GM18867 (cell line): ENCODE measurements around the gene RAMP1.

Experiments
- ATAC-seq: cut with Tn5 transposase; IDR thresholded peaks from one replicate; pipeline ENCODE4 v1.9.1; 2021; ENCODE audit warnings: mild to moderate bottlenecking, moderate library complexity; ENCODE audit not compliant: unreplicated experiment

RAMP1 gene

DNA sequence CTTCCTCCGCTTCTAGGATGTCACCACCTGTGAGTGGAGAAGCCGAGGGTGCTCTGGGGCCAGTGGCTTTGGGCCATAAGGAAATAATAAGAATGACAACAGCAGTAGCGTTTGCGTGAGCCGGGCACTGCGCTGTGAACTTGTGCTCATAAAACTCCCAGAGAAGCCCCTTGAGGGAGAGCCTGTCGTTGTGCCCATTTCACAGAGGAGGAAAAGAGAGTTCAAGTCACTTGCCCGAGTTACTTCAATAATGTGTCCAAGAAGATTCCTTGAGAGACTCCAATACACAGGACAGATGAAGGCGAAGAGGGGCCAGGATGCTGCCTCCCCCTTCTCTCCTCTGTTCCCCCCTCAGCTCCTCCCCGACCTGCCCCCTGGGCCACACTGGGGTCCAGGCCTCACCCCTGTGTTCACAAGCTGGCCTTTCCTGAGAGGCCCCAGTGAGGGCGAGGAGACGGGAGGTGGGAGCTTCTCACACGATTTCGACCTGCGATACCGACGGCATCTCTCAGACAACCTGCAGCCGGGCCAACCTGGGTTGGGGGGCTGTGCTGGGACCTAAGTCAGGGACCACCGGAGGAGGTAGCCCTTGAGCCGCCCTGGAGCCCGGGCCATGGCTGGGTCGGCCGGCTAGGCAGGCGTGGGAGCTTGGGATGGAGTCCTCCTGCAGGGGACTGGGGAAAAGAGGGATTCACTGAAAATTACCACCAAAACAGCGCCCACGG lies 53.9 kb downstream of the RAMP1 start:
- no peak for ATAC-seq

DNA sequence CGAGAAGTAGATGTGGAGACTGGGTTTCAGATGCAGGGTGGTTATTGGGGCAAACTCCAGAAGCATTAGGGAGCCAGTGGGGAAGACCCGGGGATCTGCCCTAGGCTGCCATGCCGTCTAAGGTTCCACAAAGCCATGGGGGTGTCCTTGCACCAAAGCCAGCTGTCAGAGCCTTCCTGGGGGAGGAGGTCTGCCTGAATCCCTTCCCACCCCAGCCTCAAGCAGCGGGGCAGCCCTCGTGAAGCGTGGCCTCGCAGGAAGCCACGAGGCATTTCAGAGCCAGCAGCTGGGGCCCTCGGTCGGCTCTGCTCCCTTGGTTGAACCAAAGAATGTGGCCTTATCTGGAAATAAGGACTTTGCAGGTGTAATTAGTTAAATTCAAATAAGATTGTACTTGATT lies 56.2 kb downstream of the RAMP1 start:
- no peak for ATAC-seq

DNA sequence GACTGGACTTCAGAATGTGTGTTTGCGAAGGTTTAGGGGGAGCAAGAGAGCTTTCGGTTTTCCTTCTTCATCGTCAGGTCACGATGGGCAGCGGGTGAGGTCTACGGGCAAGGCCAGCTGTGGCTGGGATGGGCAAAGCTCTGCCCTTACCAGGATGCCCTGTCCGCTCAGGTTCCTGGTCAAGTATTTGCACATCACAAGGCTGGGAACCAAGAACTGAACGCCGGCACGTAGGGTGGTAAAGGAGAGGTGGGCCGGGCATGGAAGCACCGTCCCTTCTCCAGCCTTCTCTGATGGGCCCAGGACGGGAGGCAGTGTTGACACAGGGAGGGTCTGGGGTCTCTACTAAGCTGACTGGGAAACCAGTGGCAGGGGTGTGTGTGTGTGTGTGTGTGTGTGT lies 56.9 kb downstream of the RAMP1 start:
- ATAC-seq: no peak

DNA sequence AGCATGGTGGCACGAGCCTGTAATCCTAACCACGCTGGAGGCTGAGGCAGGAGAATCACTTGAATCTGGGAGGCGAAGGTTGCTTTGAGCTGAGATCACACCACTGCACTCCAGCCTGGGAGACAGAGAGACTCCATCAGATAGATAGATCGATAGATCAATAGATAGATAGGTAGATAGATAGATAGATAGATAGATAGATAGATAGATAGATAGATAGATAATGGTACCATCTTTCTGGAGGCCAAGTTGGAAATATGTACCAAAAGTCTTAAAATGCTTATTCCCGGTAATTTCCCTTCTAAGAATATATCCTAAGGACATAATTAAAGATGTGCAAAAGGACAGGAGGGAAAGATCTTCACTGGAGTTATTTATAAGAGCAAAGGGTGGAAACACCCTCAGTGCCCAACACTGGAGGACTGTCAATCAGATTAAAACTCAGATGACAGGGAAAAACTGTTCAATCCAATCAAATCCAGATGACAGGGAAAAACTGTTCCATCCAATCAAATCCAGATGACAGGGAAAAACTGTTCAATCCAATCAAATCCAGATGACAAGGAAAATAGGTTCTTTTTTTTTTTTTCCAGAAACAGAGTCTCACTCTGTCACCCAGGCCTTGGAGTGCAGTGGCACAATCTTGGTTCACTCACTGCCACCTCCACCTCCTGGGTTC lies 58.4 kb downstream of the RAMP1 start:
- ATAC-seq: no peak

DNA sequence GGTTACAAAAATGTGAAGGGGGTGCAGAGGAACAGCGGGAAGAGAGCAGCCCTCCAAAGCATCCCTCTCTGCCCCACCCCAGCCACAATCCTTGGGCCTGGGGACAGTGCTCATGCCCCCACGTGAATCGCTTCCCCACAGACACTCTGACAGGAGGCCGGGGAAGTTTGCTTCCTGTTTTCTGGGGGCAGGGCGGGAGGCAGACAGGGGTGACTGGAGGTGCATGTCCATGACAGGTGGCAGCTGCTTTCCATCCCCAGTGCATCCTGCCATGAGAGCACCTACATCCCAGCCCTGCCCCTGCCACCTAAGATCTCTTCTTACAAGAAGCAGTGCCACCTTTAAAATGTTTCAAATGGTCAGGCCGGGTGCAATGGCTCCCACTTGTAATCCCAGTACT lies 60.2 kb downstream of the RAMP1 start:
- no peak for ATAC-seq

DNA sequence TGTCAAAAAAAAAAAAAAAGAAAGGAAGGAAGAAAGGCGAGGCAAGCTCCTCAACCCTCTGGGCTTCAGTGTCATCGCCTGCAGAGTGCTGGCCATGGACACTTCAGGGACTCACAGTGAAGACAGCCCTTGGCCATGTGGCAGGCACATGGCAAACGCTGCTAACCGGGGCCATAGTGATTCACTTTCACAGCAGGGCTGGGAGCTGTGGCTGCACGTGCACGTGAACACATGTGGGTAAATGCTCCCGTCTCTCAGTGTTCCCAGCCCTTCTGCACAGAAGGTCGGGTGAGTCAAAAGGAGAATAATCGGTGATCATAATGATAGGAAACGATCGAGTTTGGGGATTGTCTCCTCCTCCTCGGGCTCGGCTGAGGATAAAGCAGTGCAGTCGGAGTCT lies 61.2 kb downstream of the RAMP1 start:
- no peak for ATAC-seq

DNA sequence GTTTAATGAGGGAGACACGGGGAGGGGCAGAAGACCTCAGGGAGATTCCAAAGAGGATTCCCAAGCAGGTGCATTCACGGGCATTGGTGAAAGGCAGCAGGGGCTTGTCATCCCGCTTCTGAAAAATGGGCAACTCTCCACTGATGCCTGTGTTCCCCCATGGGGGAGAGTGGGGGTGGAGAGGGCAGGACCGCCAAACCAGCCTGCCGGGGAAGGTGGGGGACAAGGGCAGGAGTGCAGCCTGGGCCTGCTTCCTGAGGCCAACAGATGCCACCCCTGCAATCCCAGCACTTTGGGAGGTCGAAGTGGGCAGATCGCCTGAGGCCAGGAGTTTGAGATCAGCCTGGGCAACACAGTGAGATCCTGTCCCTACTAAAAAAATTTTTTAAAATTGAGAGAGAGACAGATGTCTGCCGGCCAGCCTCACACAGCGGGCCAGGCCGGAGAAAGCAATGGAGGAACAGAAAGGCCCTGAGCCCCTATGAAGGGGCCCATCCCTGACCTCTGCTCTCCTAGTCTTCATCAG lies 62.6 kb downstream of the RAMP1 start:
- no peak for ATAC-seq

DNA sequence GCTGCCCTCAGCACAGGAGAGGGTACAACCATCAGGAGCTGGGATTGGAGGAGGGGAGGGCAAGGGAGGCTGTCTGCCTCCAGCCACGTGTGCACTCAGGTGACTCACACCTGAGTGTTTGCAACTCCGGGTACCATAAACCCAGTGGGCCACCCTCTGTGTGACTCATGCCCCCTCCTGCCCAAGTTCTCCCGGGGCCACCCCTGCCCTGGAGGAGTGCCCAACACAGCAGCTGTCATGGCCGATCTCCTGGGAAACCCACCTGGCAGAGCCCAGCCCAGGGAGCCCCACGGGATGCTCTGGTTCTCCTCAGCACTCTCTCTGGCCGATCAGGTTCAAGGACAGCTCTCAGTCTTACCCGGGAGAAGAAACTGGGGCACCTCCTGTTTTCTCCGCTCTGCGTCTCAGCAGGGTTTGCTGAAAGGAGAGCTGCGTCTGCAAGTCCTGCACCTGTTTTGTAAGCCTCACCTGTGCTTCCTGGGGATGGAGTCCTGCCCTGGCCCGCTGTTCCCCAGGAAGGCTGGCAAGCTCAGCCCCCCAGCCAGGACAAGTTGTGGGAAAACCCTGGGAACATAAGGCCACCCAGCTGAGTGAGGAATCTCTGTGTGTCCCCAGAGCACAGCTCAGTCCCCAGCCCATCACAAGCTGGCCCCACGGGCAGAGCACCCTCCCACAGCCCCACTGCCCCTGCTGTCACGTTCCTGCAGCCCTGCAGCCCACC lies 63.4 kb downstream of the RAMP1 start:
- ATAC-seq: no peak

DNA sequence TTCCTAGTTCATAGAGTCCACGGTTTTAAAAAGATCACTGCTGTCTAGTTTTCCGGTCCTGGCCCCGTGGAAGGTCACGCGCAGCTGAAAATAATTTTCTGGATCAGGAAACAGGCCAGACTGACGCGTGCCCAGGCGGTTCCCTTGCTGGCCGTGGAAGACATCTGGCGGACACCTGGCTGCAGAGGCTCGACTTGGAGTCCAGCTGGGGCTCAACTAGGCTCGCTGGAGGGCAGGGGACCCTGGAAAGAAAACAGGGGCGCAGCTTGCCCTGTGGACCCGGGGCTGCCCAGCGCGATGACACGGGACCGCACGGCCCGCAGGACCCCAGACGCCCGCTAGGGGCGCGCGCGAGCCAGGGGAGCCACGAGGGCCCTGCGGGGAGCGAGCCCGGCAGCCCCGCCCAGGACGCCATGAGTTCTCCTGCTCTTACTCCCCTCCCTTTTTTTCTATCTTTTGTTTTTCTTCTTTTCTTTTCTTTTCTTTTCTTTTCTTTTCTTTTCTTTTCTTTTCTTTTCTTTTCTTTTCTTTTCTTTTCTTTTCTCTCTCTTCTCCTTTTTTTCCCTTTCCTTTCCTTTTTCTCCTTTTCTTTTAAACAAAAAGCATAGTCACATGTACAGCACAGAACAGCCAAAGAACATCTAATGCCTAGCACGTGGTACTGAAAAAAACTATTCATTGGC lies 64.2 kb downstream of the RAMP1 start:
- no peak for ATAC-seq

DNA sequence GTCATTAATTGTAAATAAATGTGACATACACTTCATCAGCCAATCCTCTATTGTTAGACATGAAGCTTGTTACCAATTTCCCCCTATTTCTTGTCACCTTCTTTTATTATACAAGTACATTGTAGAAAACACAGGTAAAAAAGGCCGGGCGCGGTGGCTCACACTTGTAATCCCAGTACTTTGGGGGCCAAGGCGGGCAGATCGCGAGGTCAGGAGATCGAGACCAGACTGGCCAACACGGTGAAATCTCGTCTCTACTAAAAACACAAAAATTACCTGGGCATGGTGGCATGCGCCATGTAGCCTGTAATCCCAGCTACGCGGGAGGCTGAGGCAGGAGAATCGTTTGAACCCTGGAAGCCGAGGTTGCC lies 64.7 kb downstream of the RAMP1 start:
- no peak for ATAC-seq

DNA sequence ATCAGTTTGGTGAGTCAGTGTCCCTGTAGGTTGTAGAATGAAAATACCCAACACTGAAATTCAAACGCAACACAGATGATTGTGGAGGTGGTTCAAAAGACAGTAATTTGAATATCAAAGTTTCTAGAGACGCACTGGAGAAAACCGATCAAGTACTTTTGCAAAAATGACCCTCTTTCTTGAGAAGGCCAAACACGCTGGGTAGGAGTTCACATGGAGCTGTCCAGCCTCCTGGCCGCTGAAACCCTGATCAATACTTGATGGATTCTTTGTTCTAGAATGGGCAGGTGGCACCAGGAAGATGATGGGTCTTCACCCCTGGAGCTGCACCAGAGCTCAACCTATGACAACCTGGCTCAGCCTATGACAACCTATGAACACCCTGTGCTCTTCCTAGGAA lies 67.7 kb downstream of the RAMP1 start:
- ATAC-seq: no peak

DNA sequence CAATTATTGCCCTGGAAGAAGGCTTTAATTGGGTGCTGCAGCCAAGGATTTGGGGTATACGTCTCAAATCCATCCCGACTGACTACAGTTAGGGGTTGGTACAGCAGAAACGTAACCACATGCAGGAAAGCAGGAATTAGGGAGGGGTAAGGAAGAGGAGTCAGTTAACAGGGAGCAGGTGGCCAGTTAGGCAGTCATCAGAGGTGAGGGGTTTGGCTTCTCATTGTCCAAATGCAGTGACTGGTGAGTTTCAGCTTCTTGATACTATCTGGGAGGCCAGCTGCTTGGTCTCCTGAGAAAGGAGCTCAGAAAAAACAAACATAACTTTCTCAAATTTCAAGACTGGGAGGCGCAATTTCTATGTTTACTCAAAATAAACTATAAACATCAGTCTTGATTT lies 68.6 kb downstream of the RAMP1 start:
- no peak for ATAC-seq

DNA sequence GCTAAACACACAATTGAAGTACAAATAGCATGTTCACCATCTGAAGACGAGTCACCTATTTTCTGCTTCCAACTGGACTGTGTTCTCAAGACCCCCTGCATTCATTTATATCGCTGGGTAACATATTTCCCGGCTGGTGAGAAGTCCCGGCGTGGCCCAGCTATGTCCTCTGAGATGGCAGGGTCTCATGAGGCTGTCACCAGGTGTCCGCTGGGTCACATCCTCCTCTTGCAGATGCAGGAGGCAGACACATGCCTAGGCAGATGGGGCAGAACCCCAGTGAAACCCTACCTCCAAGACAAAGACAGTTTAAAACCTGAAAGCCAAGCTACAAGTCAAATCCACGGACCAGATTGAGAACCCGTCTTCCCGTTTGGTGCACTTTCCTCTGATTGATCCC lies 70.6 kb downstream of the RAMP1 start:
- no peak for ATAC-seq

DNA sequence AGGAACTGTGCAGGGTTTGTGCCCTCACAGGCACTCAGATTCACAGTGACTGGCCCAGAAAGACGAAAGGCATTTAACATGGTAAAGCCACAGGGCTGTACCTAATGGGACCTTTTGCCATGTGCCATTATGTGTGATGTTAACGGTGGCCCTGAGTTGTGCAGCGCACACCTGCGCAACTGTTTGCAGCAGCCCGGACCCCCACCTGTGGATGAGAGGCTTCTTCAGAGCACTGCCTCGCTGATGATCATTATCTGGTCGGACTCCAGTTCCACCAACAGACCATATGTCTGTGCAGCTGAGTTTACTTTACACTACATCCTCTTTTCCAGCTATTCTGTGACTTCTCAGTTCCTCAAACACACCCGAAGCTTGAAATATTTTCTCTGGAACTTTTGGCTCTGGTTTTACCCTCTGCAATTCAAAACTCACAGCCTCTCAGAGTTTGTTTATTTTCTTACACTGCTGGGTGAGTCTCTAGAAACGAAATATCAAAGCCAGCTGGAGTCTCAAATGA lies 71.8 kb downstream of the RAMP1 start:
- no peak for ATAC-seq

DNA sequence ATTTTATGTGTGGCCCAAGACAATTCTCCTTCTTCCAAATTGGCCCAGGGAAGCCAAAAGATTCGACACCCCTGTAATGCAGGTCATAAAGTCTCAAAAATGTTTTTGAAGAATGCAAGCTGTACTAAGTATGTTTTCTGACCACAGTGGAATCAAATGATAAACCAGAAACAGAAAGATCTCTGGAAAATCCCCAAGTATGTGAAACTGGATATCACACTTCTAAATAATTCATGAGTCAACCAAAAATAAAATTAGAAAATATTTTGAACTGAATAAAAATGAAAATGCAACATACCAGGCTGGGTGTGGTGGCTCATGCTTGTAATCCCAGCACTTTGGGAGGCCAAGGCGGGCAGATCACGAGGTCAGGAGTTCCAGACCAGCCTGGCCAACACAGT lies 73.3 kb downstream of the RAMP1 start:
- no peak for ATAC-seq

DNA sequence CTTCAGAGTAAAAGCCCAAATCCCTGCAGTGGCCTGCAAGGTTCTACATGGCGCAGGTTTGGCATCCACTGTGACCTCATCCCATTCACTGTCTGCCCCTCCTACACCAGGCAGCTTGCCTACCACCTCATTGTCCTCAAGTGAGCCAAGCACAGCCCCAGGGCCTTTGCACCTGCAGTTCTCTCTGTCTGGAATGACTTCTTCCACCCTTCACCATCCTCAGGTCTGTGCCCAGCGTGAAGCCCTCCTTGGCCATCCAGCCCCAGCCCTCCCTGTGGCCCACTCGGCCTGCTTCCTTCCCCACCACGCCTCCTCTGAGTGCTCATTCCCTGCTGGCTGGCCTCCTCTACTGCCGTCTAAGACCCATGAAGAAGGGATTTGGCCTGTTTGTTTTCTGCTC lies 74.8 kb downstream of the RAMP1 start:
- ATAC-seq: no peak

DNA sequence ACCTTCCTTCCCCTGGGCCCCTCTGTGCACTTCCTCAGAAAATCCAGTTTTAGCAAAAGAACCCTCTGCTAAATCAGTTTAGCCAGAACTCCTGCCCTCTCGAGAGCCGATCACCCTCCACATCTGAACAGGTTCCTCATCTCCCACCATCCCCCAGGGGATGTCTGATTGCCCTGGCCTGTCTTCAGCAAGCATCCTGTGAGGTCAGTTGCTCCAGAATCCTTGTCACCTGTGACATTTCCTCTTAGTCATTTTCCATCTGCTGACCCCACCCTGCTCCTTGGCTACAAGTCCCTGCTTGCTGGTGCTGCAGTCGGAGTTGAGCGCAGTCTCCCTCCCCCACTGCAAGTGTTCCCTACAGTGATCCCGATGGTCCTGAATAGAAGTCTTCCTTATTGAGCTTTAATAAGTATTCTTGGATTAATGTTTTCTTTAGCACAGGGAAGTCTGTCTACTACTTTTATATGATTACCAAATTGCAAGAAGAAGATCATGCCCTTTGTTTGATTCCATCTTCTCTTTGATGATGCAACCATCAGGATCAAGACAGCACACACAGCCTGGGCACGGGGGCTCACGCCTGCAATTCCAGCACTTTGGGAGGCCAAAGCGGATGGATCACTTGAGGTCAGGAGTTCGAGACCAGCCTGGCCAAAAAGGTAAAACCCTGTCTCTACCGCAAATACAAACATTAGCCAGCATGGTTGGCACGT lies 76.5 kb downstream of the RAMP1 start:
- ATAC-seq: no peak

DNA sequence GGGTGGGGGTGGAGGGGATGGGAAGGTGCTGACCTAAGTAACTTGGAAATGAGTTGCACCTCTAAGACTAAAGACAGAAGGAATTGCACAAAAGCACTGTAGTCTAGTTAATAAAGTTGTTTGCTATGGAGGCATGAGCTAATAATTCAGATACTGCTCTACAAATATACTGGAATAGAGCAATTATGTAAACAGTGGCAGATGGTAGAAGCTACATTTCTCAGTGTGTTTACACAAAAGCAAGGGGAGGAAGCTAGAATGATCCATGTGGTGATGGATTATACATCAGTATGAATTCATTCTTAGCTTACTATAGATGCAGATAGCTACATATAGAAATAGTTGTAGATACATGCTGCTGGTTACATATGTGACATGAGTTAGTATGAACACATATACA lies 79.8 kb downstream of the RAMP1 start:
- ATAC-seq: no peak

DNA sequence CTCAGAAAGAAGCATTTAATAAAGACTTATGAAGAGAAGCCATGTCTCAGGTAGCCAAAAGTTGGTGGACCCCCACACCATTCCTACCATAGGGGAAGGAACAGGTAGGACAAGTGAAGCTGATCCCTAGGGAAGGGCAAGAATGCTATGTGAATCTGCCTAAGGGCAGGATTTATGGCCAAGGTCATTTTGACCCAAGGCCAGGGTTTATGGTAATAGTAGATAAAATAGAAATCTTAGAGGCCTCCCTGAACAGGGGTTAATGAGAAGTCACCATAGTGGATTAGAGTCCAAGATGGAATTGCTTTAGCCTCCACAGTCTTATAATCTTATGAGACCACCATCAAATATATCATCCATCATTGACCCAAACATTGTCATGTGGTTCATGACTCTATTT lies 81.4 kb downstream of the RAMP1 start:
- no peak for ATAC-seq

DNA sequence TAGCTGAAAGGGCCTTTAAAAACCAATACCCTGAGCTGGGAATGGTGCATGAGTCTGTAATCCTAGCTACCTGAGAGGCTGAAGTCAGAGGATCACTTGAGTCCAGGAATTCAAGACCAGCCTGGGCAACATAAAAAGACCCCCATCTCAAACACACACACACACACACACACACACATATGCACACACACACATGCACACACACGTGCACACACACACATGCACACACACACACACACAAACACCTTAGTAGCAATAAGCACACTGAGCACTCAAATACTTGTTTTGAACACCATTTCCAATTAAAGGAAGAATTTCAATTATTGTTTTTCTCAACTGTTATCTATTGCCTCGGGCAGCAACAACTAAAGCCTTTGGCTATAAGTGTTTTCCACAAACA lies 81.8 kb downstream of the RAMP1 start:
- ATAC-seq: no peak

DNA sequence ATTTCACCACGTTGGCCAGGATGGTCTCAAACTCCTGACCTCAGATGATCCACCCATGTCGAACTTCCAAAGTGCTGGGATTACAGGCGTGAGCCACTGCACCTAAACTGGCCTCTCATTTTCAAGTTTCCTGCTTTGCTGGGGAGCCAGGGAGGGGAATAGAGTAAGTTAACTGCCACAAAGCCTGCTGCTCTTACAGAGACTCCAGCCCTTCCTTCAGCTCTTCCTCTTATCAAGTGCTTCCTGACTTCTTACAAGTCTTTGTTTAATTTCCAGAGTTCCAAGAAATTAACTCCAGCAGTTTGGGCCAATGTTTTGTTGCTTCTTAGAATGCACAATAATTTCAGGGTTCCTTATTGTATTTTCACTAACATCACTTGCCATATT lies 83.1 kb downstream of the RAMP1 start:
- no peak for ATAC-seq
